GM19240 (cell line): Measurements from ENCODE around the gene KLF11.

Experiments
- DNase-seq: peaks from one replicate; pipeline ENCODE4 v3.0.0; 2011; ENCODE audit warnings: low spot score; ENCODE audit not compliant: insufficient read length

The KLF11 gene

DNA sequence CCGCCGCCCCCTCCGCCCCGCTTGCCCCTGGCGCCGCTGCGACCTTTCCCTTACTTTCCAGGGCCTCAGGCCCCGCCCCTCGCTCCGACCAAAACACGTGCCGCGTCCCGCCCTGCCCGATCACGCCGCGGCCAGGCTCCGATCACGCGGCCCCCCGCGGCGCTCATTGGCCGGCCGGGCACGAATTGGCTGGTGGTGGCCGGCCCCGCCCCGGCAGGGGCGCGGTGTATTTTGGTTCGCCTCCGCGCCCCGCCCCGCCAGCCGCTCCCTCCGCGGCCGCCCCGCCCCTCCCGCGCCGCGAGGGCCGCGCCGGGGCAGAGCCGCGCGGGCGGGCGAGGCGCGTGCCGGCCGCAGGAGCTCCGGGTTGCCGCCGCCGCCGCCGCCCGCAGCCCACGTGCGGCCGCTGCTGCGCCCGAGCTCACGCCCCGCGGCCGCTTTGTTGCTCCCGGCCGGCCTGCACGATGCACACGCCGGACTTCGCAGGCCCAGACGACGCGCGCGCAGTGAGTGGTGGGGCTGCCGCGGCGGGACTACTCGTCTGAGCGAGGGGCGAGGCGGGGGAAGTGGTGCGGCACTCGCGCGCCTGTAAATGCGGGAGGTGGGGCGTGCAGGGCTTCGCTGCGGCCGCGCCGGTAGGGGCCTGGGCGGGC, at the start of gene KLF11:
Gene KLF11, plus strand, starts transcription at position 295 of the 650 bp plus-strand sequence. Its CDS starts 167 bp downstream, at position 462.
- DNase-seq: peak; percentile 85

DNA sequence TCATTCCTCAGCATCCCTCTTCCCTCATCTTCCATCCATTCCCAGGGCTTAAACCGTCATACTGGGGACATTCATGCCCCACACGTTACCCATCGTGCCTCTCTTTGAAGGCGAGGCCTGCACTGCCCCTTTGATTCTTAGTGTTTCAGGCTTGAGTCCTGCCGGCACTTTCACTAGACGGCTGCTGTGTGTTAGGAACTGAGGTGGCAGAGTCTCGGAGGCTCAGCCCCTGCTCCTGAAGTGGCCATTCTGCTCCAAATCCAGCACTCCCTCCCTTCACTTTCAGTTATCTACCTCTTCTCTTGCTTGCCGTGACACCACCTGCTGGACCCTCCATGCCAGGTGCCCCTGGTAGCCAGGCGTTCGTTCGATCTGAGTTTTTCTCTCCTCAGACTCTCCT, 48.9 kb upstream of the KLF11 start:
- no peak for DNase-seq

DNA sequence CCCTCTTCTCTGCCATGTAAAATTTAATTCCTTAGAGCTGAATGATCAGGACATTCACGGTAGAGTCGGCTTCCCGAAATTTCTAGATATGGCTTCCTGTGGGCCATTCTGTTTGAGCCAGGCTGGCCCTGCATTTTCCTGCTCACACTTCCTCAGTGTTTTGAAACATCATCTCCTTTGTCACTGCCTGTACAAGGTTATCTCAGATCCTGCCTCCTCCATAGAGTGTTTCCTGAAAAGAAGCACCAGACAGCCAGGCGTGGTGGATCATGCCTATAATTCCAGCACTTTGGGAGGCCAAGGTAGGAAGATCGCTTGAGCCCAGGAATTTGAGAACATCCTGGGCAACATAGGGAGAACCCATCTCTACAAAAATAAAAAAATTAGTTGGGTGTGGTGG, 48.3 kb upstream of the KLF11 start:
- DNase-seq: no peak

DNA sequence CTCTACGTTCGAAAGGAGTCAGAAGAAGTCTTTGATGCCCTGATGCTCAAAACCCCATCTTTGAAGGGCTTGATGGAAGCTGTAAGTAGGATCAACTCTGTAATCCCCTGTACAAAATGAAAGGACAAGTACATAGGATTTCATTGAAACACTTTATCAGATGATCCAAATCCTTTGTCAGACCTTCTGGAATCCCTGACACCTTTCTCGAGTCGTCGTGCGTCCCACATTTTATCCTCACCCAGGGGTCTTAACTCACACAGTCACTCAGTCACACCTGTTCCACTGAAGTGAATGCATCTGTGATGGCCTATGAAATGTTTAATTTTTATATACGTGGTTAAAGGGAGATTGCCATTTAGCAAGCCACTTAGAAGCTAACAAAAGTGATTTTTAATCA, 47.0 kb upstream of the KLF11 start:
- DNase-seq: no peak

DNA sequence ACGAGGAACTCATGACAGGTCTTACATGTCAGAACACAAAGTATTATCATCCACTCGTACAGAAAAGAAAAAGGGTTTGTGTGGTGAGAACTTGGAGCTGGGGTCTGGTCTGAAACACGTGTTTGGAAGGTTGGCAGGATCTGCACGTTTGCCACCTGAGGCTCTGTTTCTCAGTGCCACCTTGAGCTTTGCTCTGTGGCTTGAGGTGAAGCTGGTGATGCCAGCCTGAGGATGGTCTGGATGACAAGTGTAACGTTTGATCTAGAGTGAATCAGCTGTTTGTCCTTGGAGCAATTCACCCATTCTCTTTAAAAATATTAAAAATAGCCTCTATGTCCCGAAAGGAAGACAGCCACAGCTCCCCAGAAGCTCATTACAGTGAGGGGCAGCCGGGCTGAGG, 45.4 kb upstream of the KLF11 start:
- no peak for DNase-seq

DNA sequence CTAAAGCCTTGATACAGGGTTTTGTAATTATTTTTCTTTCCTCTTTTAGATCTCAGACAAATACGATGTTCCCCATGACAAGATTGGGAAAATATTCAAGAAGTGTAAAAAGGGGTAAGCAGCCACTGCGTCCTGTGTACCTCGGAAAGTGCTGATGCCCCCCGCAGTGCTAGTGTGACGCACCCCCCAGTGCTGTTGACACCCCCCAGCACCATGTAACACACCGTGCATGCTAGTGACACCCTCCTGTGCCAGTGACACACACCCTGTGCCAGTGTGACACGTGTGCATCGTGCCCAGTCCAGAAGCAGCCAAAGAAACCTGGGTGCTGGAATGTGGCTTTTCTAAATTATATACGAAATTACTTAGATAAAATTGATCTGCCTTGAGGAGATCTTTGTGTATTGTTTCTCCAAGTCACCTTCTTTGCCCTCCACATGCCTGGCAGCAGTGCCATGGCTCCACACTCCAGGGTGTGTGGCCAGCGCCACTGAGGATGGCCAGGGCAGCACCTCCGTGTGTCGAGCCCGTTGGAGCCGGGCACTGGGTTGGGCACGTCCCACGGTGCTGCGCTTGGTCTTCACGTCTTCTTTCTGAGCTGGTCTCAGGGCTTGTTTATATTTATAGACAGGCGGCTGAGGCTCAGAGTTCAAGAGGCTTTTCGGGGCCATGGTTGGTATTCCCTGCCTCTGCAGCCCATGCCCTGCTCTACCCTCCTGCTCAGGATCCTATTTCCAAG, 44.3 kb upstream of the KLF11 start:
- DNase-seq: no peak

DNA sequence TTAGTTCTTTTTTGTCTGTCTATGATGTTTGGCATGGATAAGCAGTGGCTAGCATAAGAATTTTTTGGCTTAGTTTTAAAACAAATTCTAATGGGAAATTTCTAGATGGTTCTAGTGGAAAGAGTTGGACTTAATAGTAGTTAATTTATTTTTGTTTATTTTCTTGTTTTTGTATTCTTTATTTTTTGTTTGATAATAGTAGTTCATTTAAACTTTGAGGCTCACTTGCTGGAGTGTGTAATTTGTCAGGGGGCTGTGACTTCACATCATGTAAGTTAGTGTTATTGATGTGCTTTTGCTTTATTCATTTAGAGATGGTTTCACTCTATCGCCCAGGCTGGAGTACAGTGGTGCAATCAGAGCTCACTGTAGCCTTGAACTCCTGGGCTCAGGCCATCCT, 43.7 kb upstream of the KLF11 start:
- DNase-seq: no peak

DNA sequence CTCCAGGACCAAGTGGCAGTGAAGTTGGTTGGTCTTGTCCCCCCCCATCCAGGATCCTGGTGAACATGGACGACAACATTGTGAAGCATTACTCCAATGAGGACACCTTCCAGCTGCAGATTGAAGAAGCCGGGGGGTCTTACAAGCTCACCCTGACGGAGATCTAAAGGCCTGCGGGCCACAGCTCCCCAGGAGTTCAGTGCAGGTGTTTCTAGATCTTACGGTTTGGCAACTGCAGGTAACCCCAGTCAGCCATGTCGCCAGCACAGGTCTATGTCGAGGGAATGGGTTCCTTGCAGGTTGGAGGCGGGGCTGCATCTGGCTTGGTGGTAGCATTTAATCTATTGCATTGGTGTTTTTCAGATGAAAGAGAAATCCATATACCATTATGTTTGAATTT, 42.8 kb upstream of the KLF11 start:
- no peak for DNase-seq

DNA sequence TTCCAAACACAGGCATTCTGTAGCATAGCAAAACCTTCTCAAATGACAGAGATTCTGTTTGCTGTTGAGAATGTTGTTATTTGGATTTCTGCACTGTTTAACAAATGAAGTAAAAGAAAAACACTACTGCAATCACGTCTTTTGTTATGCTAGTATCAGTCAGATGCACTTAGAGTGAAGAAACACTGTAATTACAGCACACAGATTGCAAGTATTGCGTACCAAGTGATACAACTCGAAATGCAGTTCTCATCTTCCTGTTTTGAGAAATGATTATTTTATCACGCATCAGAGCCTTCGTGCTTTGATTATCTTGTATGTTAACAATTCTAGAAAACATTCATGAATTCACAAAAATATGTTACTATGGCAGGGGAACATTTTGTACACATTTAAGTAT, 41.8 kb upstream of the KLF11 start:
- DNase-seq: no peak

DNA sequence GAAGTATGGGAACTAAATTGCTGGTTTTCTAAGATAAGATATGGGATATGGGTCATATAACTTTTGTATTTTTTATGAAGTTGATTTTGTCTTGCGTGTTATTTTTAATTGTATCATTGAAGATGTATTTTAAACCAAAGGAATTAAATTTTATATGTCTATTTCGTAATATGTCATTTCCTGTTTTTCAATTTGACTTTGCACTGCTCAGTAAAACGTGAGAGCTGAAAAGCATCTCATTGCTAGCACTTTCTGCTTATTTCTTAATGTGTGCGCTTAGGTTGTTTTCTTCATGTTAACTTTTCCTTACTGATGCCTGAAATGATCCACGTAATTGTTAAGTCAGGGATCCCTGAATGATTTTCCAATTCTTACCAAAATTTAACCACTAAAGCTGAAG, 41.2 kb upstream of the KLF11 start:
- no peak for DNase-seq

DNA sequence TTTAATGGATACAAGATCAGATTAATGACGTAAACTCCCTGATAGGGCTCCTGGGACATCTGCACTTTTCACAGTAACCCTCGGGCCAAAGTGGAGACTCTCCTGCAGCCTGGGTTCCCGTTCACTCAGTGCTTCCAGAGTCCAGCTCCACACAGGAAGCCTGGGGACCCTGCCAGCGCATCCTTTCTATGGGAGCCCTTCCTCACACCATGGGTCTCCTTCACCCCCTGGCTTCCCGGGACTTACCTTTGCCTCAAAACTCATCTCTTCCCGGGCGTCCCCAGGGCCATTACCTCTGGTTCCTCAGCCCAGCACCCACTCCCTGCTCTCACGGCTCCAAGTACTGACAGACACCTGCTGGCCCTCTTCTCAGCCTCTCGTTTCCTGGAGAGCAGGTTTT, 40.7 kb upstream of the KLF11 start:
- DNase-seq: no peak

DNA sequence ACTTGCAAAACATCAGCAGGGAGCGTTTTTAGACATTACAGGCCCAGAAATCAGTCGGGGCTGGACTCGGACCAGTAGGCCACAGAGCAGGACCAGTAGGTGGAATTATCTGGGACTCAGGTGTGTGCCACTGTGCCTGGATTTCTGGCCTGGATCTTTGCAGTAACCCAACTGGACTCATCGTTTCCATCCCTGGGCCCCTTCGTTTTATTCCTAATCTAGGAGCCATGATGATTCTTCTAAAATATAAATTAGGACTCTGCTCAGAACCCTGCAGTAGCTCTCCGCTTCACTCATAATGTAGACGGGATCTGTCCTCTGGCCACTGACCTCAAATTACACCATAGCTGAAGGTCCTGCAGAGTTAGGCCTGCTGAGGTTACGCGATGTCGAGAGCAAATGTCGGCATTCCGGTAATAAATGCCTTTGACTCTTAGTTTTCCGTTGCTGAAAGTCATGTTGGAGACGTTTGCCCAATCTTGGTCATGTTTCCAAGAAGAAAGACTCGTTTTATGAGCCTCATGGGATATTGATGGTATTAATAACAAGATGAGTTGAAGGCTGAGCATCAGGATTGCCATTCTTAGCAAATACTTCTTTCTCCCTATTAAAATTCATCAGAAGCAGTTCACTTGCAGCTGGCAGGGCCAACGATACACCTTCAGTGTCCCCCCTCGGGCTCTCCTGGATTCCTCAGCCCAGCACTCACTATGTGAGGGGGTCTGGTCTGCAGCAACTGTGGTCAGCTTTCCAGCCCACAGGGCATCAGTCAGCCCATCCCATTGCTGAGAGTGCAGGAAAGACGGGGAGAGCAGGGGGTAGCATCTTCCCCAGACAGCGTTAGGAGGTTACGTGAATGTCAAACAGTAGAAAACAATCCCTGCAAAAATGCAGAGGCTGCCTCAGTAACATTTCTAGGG, 39.9 kb upstream of the KLF11 start:
- no peak for DNase-seq

DNA sequence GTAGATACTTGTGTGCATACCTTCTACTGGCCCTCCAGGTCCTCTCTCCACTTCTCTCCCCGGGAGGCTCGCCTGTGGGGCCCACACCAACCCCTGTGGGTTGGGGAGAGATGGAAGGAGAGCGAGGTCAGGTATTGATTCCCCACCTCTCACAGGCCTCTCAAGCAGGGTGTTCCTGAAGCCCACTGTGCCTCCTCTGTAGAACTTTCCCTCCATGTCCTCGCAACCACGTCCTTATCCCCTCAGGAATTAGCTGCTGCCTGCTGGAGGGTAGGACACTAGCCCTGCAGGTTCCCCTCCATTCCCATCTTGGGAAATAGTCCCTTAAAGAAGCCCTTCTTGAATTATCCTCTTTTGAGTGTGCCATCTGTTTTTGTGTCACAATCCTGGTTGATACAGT, 38.9 kb upstream of the KLF11 start:
- no peak for DNase-seq

DNA sequence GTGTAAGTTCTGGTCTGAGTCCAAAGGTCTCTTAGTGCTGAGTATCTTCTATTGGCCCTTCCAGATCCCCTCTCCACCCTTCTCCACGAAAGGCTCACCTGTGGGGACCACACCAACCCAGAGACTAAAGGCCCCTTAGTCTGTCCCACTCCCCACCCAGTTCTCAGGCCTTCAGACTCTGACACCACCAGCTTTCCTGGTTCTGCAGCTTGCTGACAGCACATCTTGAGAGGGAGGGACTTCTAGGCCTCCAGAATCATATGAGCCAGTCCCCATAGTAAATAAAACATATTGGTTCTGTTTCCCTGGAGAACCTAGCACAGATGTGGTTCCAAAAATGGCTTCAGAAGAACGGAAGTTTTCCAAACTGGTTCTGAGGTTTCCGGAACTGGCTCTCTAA, 38.5 kb upstream of the KLF11 start:
- no peak for DNase-seq

DNA sequence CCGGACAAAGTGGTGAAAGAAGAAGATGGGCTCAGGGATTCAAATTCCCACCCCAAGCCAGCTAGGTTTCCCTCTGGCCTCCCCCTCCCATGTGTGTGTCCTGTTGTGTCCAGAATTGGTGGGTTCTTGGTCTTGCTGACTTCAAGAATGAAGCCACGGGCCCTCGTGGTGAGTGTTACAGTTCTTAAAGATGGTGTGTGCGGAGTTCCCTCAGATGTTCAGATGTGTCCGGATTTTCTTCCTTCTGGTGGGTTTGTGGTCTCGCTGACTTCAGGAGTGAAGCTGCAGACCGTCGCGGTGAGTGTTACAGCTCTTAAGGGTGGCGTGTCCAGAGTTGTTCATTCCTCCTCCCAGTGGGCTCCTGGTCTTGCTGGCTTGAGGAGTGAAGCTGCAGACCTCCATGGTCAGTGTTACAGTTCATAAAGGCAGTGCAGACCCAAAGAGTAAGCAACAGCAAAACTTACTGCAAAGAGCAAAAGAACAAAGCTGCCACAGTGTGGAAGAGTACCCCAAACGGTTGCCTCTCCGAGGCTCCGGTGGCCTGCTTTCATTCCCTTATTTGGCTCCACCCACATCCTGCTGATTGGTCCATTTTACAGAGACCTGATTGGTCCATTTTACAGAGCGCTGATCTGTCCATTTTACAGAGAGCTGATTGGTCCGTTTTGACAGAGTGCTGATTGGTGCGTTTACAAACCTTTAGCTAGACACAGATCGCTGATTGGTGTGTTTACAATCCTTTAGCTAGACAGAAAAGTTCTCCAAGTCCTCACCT, 37.7 kb upstream of the KLF11 start:
- no peak for DNase-seq

DNA sequence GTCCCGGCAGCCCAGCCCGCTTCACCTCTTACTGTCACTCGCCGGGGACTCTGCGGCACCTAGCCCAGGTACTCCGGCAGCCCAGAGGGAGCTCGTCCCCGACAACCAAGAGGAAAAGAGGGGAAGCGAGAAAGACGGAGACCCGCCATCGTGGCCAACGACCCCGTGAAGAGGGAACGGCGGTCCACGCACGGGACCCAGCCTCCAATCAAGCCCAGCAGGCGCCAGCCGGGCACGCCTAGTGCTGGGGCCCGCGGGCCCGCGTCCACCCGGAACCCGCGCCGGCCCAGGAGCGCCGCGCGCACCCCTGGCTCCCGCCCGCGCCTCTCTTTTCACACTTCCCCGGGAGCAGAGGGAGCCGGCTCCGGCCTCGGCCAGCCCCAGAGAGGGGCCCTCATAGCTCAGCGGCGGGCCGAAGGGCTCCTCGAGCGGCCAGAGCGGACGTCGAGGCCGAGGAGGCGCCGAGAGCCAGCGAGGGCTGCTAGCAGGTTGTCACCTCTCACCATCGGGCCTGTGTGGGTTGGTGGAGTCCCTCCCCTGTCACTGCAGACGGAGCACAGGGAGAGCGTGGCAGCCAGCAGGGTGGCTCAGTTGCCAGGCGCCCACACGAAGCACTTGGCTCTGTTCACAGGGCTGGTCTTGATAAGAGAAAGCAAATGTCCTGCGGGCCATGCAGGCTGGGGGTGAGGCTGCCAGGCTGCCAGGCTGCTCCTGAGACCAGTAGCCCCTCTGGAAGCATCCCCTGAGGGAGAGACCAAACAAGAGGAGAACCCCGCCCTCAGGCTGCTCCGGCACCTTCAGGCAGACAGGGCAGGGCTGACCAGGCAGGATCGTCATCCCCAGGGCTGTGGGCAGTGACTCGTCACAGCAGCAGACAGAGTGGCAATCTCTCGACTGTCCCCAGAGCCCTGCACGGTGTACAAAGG, 36.9 kb upstream of the KLF11 start:
- no peak for DNase-seq

DNA sequence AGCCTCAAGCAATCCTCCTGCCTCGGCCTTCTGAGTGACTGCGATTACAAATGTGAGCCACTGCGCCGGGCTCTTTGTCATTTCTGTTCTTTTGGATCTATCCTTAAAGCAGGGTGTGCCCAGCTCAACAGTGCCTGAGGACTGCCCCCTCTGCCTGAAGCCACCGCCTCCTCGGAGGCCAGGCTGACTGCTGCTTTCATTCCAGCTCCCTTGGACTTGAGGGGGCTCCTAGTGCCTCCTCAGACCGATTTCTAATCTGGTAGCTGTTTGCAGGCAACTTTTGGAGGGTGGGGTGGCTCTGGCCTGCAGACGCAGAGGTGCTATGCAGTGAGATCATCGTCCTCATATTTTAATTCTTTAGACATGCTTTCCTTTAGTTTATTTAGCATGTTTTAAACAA, 35.9 kb upstream of the KLF11 start:
- no peak for DNase-seq

DNA sequence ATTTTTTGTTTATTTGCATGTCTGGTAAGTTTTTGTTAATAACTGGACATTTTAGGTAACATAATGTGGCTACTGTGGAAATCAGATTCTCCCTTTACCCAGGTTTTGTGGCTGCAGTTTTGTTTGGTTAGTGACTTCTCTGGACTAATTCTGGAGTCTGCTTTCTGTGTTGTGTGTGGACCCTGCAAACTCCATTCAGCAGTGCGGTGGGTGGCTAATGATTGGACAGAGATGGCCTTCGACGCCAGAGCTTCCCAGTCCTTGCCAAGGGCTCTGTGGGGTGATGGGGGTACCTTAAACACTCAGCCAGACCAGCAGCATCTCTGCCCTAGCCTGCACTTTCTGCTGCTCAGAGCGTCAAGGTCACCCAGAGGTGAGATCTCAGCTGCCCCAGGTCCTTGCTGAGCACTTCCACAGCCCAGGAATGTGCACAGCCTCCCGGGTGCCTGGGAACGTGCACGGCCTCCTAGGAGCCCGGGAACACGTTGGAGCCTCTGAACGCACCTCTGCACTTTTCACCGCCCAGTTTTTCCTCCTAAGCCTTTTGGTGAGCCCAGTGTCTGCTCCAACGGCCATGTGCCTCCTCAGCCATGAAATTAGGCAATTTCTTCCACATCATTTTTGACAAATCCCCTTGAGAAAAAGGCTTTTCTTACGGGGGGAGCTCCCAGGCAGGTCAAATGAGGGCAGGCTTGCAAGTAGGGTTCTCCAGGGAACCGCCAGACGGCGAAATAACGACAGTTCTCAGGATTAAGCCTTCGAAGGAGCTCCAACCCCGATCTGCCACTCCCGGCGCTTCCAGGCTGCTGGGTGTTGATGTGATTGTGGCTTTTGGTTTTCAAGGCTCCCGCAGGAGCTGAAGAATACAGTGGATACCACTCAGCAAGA, 35.2 kb upstream of the KLF11 start:
- DNase-seq: no peak

DNA sequence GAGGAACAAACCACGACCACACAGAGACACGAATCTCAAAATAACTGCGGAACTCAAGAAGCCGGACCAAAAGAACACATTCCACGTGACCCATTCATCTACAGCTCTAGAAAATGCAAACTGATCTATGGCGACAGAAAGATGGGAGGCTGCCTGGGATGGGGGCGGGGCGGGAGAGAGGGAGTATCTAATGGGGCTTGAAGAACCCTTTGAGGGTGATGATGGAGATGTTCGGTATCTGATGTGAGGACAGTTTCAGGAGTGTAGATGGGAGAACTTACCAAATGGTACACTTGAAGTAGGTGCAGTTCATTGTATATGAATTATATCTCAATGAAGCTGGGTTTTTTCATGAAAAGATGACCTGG, 34.6 kb upstream of the KLF11 start:
- no peak for DNase-seq
